ENCODE results near the gene CDH16.

DNA sequence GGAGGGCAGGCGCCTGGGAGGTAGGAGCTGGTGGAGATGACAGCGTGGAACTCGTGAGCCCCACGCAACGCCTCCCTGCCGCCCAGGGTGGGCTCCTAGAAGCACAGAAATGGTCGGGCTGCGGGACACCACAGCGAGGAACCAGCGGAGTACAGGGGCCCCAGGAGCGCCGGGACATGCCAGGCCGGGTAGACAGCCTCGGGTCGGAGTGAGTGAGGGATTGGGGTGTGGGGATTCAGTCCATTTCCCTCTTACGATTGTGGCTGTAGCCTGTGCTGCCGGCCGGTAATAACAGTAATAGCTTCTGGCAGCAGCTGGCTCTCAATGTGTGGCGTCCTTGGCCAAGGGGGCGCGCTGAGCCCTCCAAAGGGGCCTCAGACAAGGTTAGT is 30.1 kb upstream of the CDH16 start:
- TF ChIP-seq, protein P1, sequence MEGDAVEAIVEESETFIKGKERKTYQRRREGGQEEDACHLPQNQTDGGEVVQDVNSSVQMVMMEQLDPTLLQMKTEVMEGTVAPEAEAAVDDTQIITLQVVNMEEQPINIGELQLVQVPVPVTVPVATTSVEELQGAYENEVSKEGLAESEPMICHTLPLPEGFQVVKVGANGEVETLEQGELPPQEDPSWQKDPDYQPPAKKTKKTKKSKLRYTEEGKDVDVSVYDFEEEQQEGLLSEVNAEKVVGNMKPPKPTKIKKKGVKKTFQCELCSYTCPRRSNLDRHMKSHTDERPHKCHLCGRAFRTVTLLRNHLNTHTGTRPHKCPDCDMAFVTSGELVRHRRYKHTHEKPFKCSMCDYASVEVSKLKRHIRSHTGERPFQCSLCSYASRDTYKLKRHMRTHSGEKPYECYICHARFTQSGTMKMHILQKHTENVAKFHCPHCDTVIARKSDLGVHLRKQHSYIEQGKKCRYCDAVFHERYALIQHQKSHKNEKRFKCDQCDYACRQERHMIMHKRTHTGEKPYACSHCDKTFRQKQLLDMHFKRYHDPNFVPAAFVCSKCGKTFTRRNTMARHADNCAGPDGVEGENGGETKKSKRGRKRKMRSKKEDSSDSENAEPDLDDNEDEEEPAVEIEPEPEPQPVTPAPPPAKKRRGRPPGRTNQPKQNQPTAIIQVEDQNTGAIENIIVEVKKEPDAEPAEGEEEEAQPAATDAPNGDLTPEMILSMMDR (conservative IDR thresholded peaks at IDR 0.05), result no peak
- no peak for TF ChIP-seq ZFX (IDR thresholded peaks at IDR 0.05)
